ENCODE measurements around the gene SAP25. TPM values are rescaled to one million over a fixed set of nuclear protein-coding genes. Genes with fewer than 3 reads are reported as not detected.

SAP25 gene
- total RNA-seq, 1 donor from 2014 or later, result not detected

GRCh38 chr7:100598425-100598824, 24.7 kb upstream of the SAP25 start:
- H3K27ac ChIP-seq (ENCODE audit: low read depth, low read length), result no peak overlapping the region
- H3K4me1 ChIP-seq (ENCODE audit: control insufficient read depth in 3 of 3, insufficient read depth in 3 of 3, low read length in 3 of 3), result peaks cover 0 to 3% (median 0%) of the 10 kb centered on the region in 3 donors
- H3K9me3 ChIP-seq (ENCODE audit: control insufficient read depth in 3 of 3, low read length in 3 of 3), result no peaks in the 10 kb centered on the region
- no peak overlapping the region for H3K4me3 ChIP-seq (ENCODE audit: low read length in 3 of 3)
- H3K36me3 ChIP-seq (ENCODE audit: control insufficient read depth in 3 of 3, insufficient read depth in 3 of 3, low read length in 3 of 3), result no peaks in the 10 kb centered on the region
- H3K9ac ChIP-seq (ENCODE audit: low read depth in 1 of 3, low read length in 3 of 3), result no peak overlapping the region
- H3K27me3 ChIP-seq (ENCODE audit: control insufficient read depth in 3 of 3, insufficient read depth in 3 of 3, low read length in 3 of 3), result peaks cover 9 to 16% (median 10%) of the 10 kb centered on the region in 3 donors

- Histone ChIP-seq H3K9ac (ENCODE audit: low read depth in 1 of 3, low read length in 3 of 3) (no peak overlapping the region), H3K4me3 (ENCODE audit: low read length in 3 of 3) (no peak overlapping the region), H3K27me3 (ENCODE audit: control insufficient read depth in 3 of 3, insufficient read depth in 3 of 3, low read length in 3 of 3) (peaks cover 0 to 7% (median 2%) of the 10 kb centered on the region in 3 donors), H3K4me1 (ENCODE audit: control insufficient read depth in 3 of 3, insufficient read depth in 3 of 3, low read length in 3 of 3) (peaks cover 0 to 2% (median under 1%) of the 10 kb centered on the region in 3 donors), H3K27ac (ENCODE audit: low read depth, low read length) (no peak overlapping the region), H3K9me3 (ENCODE audit: control insufficient read depth in 3 of 3, low read length in 3 of 3) (no peaks in the 10 kb centered on the region), H3K36me3 (ENCODE audit: control insufficient read depth in 3 of 3, insufficient read depth in 3 of 3, low read length in 3 of 3) (no peaks in the 10 kb centered on the region)
Measured at GRCh38 chr7:100595188-100595587, 21.5 kb upstream of the SAP25 start.

GRCh38 chr7:100591596-100591995, 17.9 kb upstream of the SAP25 start:
- Histone ChIP-seq H3K36me3 (ENCODE audit: control insufficient read depth in 3 of 3, insufficient read depth in 3 of 3, low read length in 3 of 3) (no peaks in the 10 kb centered on the region), H3K9ac (ENCODE audit: low read depth in 1 of 3, low read length in 3 of 3) (no peak overlapping the region), H3K9me3 (ENCODE audit: control insufficient read depth in 3 of 3, low read length in 3 of 3) (no peaks in the 10 kb centered on the region), H3K4me1 (ENCODE audit: control insufficient read depth in 3 of 3, insufficient read depth in 3 of 3, low read length in 3 of 3) (peaks cover 3 to 7% (median 5%) of the 10 kb centered on the region in 3 donors), H3K27me3 (ENCODE audit: control insufficient read depth in 3 of 3, insufficient read depth in 3 of 3, low read length in 3 of 3) (peaks cover 0 to 3% (median 0%) of the 10 kb centered on the region in 3 donors), H3K4me3 (ENCODE audit: low read length in 3 of 3) (no peak overlapping the region), H3K27ac (ENCODE audit: low read depth, low read length) (no peak overlapping the region)

- H3K9ac ChIP-seq (ENCODE audit: low read depth in 1 of 3, low read length in 3 of 3), result peak overlapping the region in 1 of 3 donors; percentile 60
- peak overlapping the region; percentile 10 to 35 (median 13) for H3K4me3 ChIP-seq (ENCODE audit: low read length in 3 of 3)
Measured at GRCh38 chr7:100590077-100590737, 16.5 kb upstream of the SAP25 start.

GRCh38 chr7:100589341-100589947, 15.7 kb upstream of the SAP25 start:
- Histone ChIP-seq H3K9me3 (ENCODE audit: control insufficient read depth in 3 of 3, low read length in 3 of 3) (no peaks in the 10 kb centered on the region), H3K4me1 (ENCODE audit: control insufficient read depth in 3 of 3, insufficient read depth in 3 of 3, low read length in 3 of 3) (peaks cover 15 to 19% (median 16%) of the 10 kb centered on the region in 3 donors), H3K27ac (ENCODE audit: low read depth, low read length) (peak overlapping the region; percentile 6), H3K9ac (ENCODE audit: low read depth in 1 of 3, low read length in 3 of 3) (peak overlapping the region in 1 of 3 donors; percentile 33), H3K36me3 (ENCODE audit: control insufficient read depth in 3 of 3, insufficient read depth in 3 of 3, low read length in 3 of 3) (no peaks in the 10 kb centered on the region), H3K4me3 (ENCODE audit: low read length in 3 of 3) (no peak overlapping the region), H3K27me3 (ENCODE audit: control insufficient read depth in 3 of 3, insufficient read depth in 3 of 3, low read length in 3 of 3) (peaks cover 0 to 3% (median 0%) of the 10 kb centered on the region in 3 donors)

More at GRCh38 chr7:100590077-100590737, 16.5 kb upstream of the SAP25 start:
- Histone ChIP-seq H3K4me1 (ENCODE audit: control insufficient read depth in 3 of 3, insufficient read depth in 3 of 3, low read length in 3 of 3) (peaks cover 8 to 11% (median 8%) of the 10 kb centered on the region in 3 donors), H3K27me3 (ENCODE audit: control insufficient read depth in 3 of 3, insufficient read depth in 3 of 3, low read length in 3 of 3) (peaks cover 0 to 3% (median 0%) of the 10 kb centered on the region in 3 donors), H3K27ac (ENCODE audit: low read depth, low read length) (no peak overlapping the region), H3K9me3 (ENCODE audit: control insufficient read depth in 3 of 3, low read length in 3 of 3) (no peaks in the 10 kb centered on the region), H3K36me3 (ENCODE audit: control insufficient read depth in 3 of 3, insufficient read depth in 3 of 3, low read length in 3 of 3) (no peaks in the 10 kb centered on the region)

GRCh38 chr7:100588438-100588837, 14.7 kb upstream of the SAP25 start:
- no peak overlapping the region for H3K27ac ChIP-seq (ENCODE audit: low read depth, low read length)
- H3K36me3 ChIP-seq (ENCODE audit: control insufficient read depth in 3 of 3, insufficient read depth in 3 of 3, low read length in 3 of 3), result peaks cover 0 to 2% (median 0%) of the 10 kb centered on the region in 3 donors
- H3K9me3 ChIP-seq (ENCODE audit: control insufficient read depth in 3 of 3, low read length in 3 of 3), result no peaks in the 10 kb centered on the region
- no peak overlapping the region for H3K9ac ChIP-seq (ENCODE audit: low read depth in 1 of 3, low read length in 3 of 3)
- H3K27me3 ChIP-seq (ENCODE audit: control insufficient read depth in 3 of 3, insufficient read depth in 3 of 3, low read length in 3 of 3), result peaks cover 0 to 3% (median 0%) of the 10 kb centered on the region in 3 donors
- peaks cover 22 to 27% (median 25%) of the 10 kb centered on the region in 3 donors for H3K4me1 ChIP-seq (ENCODE audit: control insufficient read depth in 3 of 3, insufficient read depth in 3 of 3, low read length in 3 of 3)
- H3K4me3 ChIP-seq (ENCODE audit: low read length in 3 of 3), result no peak overlapping the region

- peak within 1 kb of the TSS; percentile 90 to 96 (median 94) for H3K4me3 ChIP-seq (ENCODE audit: low read length in 3 of 3)
Measured at GRCh38 chr7:100586266-100587025, 12.7 kb upstream of the SAP25 start, which contains the start of gene FBXO24. Gene FBXO24, plus strand, starts transcription at chr7:100586328. Its CDS starts 298 bp downstream, at chr7:100586626.

GRCh38 chr7:100585511-100586265, 12.0 kb upstream of the SAP25 start, which contains the start of gene LRCH4:
Gene LRCH4, minus strand, starts transcription at chr7:100586129. Its CDS starts 29 bp downstream, at chr7:100586100.
- no peaks in the 10 kb centered on the region for H3K9me3 ChIP-seq (ENCODE audit: control insufficient read depth in 3 of 3, low read length in 3 of 3)
- peak within 1 kb of the TSS; percentile 91 for H3K27ac ChIP-seq (ENCODE audit: low read depth, low read length)
- peaks cover 28 to 41% (median 32%) of the 10 kb centered on the region in 3 donors for H3K4me1 ChIP-seq (ENCODE audit: control insufficient read depth in 3 of 3, insufficient read depth in 3 of 3, low read length in 3 of 3)
- peak within 1 kb of the TSS; percentile 87 to 94 (median 91) for H3K9ac ChIP-seq (ENCODE audit: low read depth in 1 of 3, low read length in 3 of 3)
- H3K27me3 ChIP-seq (ENCODE audit: control insufficient read depth in 3 of 3, insufficient read depth in 3 of 3, low read length in 3 of 3), result no peaks in the 10 kb centered on the region
- H3K36me3 ChIP-seq (ENCODE audit: control insufficient read depth in 3 of 3, insufficient read depth in 3 of 3, low read length in 3 of 3), result peaks cover 16 to 25% (median 19%) of the 10 kb centered on the region in 3 donors
- peak within 1 kb of the TSS; percentile 90 to 96 (median 94) for H3K4me3 ChIP-seq (ENCODE audit: low read length in 3 of 3)

More at GRCh38 chr7:100586266-100587025, 12.7 kb upstream of the SAP25 start, which contains the start of gene FBXO24:
- Histone ChIP-seq H3K36me3 (ENCODE audit: control insufficient read depth in 3 of 3, insufficient read depth in 3 of 3, low read length in 3 of 3) (peaks cover 8 to 17% (median 11%) of the 10 kb centered on the region in 3 donors), H3K27me3 (ENCODE audit: control insufficient read depth in 3 of 3, insufficient read depth in 3 of 3, low read length in 3 of 3) (no peaks in the 10 kb centered on the region), H3K9ac (ENCODE audit: low read depth in 1 of 3, low read length in 3 of 3) (peak within 1 kb of the TSS; percentile 87 to 94 (median 91)), H3K27ac (ENCODE audit: low read depth, low read length) (peak within 1 kb of the TSS; percentile 91), H3K9me3 (ENCODE audit: control insufficient read depth in 3 of 3, low read length in 3 of 3) (no peaks in the 10 kb centered on the region), H3K4me1 (ENCODE audit: control insufficient read depth in 3 of 3, insufficient read depth in 3 of 3, low read length in 3 of 3) (peaks cover 28 to 41% (median 32%) of the 10 kb centered on the region in 3 donors)
